ENCODE measurements around the gene SLC35D2. TPM values are rescaled to one million over a fixed set of nuclear protein-coding genes. Genes with fewer than 3 reads are reported as not detected.
"Not testable (repeated sequence)": the region's sequence is repeated elsewhere in the genome, so short reads cannot be mapped to it uniquely, and the experiment has no call there.

SLC35D2 gene
- total RNA-seq, 3 donors from 2014 or later = 53.5 to 112 (median 82.8) TPM

DNA sequence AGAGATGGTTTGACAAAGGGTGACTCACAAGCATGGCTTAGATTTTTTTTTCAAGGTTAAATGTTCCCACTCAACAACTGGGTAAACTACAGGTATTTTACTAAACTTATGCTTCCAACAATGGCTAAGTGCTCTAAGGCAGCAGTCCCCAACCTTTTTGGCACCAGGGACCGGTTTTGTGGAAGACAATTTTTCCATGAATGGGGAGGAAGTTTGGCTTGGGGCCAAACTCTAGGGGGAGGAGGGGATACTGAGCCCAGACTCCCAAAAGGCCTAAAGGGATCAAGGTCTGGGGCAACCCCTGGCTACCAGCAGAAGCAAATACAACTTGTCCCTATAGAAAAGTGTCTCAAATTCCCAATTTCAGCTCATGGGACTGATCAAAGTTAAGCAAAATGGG is 49.6 kb downstream of the SLC35D2 start:
- no peak overlapping the region for H3K4me3 ChIP-seq
- H3K36me3 ChIP-seq (ENCODE audit: low read depth) = no peaks in the 10 kb centered on the region
- TF ChIP-seq, protein P1, sequence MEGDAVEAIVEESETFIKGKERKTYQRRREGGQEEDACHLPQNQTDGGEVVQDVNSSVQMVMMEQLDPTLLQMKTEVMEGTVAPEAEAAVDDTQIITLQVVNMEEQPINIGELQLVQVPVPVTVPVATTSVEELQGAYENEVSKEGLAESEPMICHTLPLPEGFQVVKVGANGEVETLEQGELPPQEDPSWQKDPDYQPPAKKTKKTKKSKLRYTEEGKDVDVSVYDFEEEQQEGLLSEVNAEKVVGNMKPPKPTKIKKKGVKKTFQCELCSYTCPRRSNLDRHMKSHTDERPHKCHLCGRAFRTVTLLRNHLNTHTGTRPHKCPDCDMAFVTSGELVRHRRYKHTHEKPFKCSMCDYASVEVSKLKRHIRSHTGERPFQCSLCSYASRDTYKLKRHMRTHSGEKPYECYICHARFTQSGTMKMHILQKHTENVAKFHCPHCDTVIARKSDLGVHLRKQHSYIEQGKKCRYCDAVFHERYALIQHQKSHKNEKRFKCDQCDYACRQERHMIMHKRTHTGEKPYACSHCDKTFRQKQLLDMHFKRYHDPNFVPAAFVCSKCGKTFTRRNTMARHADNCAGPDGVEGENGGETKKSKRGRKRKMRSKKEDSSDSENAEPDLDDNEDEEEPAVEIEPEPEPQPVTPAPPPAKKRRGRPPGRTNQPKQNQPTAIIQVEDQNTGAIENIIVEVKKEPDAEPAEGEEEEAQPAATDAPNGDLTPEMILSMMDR (IDR thresholded peaks at IDR 0.05) = no peak
- ATAC-seq (no peak), DNase-seq (no peak)
- no peaks in the 10 kb centered on the region for H3K4me1 ChIP-seq (ENCODE audit: low read depth)
- no peaks in the 10 kb centered on the region for H3K9me3 ChIP-seq
- intact Hi-C loops (cut with DNase I, micrococcal nuclease) = no loop called here

DNA sequence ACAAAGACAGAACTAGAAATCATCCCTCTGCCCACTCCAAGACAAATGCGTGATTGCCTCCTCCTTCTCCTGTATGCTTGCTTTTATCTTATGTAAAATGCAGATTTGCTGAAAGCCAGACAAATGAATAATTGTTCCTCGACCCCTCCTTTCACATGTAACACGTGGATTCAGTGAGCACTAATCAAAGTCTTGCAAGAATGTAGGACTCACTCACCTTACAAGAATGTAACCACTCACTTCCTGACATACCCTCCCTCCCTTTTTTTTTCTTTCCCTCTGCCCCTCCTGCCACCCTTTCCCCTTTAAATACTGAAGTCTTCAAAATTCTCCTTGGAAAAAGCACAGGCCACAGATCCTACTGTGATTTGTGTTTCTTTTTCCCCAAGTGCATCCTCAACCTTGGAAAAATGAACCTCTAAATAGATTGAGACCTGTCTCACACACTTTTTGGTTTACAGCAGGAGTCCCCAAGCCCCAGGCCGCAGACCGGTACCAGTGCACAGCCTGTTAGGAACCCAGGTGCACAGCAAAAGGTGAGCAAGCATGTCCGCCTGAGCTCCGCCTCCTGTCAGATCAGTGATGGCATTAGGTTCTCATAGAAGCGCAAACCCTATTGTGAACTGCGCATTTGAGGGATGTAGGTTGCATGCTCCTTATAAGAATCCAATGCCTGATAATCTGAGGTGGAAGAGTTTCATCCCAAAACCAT is 52.1 kb downstream of the SLC35D2 start:
- ATAC-seq = no peak
- DNase-seq = no peak
- TF ChIP-seq, protein P1 (IDR thresholded peaks at IDR 0.05) = no peak
- Histone ChIP-seq H3K4me3 (no peak overlapping the region), H3K9me3 (no peaks in the 10 kb centered on the region), H3K4me1 (ENCODE audit: low read depth) (no peaks in the 10 kb centered on the region), H3K36me3 (ENCODE audit: low read depth) (no peaks in the 10 kb centered on the region)
- intact Hi-C loops (cut with DNase I, micrococcal nuclease) = no loop called here

DNA sequence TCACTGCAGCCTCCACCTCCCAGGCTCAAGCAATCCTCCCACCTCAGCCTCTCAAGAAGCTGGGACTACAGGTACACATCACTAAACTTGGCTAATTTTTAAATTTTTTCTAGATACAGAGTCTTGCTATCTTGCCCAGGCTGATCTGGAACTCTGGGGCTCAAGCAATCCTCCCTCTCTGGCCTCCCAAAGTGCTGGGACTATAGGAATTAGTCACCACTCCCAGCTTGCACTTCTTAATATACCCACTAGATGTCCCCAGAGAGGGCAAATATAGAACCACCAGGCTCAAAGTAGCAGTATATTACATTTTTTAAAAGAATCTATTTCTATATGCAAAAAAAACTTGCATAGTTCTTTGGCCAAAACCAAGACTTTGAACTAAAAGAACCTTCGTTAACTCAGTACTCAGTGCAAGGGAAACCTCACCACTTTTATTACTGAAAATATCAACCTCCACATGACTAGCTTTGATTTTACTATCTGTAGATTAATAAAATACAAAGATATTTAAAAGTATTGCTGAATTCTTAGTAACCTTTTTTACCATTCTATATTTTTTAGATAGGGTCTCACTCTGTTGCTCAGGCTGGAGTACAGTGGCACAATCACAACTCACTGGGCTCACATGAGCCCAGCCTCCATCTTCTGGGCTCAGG is 55.7 kb downstream of the SLC35D2 start:
- intact Hi-C loops (cut with DNase I, micrococcal nuclease) = no loop called here
- Histone ChIP-seq H3K4me1 (ENCODE audit: low read depth) (no peaks in the 10 kb centered on the region), H3K9me3 (no peaks in the 10 kb centered on the region), H3K4me3 (no peak overlapping the region), H3K36me3 (ENCODE audit: low read depth) (no peaks in the 10 kb centered on the region)
- TF ChIP-seq, protein P1 (IDR thresholded peaks at IDR 0.05) = peak; percentile 69
- peak; percentile 88 for ATAC-seq
- peak in 1 of 3 donors; percentile 84 for DNase-seq

DNA sequence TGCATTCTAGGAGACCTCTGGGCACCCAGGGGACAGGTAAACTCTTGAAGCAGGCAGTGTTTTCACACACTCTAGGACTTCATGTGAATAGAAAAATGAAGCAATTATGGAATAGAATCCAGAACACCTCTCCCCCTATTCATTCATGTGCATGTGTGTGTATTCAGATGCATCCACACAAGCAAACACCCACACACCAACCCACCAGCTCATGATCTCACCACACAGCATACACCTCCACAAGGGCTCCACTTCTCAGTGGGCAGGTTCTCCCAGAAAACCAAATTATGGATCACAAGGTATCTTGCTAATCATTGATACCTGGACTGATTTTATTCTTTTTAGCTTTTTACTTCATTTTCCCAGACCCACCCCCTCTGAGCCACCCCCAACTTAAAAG is 60.3 kb downstream of the SLC35D2 start:
- H3K4me1 ChIP-seq (ENCODE audit: low read depth) = no peaks in the 10 kb centered on the region
- H3K36me3 ChIP-seq (ENCODE audit: low read depth) = no peaks in the 10 kb centered on the region
- H3K4me3 ChIP-seq = no peak overlapping the region
- TF ChIP-seq, protein P1 (IDR thresholded peaks at IDR 0.05) = no peak
- intact Hi-C loops (cut with DNase I, micrococcal nuclease) = no loop called here
- no peaks in the 10 kb centered on the region for H3K9me3 ChIP-seq
- DNase-seq (no peak), ATAC-seq (no peak)

DNA sequence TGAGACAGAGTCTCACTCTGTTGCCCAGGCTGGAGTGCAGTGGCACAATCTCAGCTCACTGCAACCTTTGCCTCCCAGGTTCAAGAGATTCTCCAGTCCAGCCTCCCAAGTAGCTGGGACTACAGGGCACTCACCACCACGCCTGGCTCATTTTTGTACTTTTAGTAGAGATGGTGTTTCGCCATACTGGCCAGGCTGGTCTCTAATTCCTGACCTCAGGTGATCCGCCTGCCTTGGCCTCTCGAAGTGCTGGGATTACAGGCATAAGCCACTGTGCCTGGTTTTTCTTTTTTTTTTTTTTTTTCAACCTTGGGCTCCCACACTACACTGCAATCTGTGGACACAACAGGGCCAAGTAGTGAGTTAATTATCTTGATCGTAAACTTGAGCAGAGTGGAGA is 60.8 kb downstream of the SLC35D2 start:
- DNase-seq; intact Hi-C loops (cut with DNase I, micrococcal nuclease); H3K4me1 ChIP-seq (ENCODE audit: low read depth); ATAC-seq; H3K4me3 ChIP-seq; H3K9me3 ChIP-seq; H3K36me3 ChIP-seq (ENCODE audit: low read depth): not testable (repeated sequence)

DNA sequence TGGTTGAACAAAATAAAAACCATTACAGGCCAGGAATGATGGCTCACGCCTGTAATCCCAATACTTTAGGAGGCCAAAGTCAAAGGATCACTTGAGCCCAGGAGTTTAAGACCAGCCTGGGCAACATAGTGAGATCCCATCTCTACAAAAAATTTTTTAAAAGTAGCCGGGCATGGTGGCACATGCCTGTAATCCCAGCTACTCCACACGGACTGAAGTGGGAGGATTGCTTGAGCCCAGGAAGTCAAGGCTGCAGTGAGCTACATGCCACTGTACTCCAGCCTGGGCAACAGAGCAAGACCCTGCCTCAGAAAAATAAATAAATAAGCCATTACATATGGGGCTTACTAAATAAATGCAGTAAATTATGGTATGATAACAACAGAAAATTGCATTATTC is 61.3 kb downstream of the SLC35D2 start:
- H3K36me3 ChIP-seq (ENCODE audit: low read depth); DNase-seq; H3K4me3 ChIP-seq; intact Hi-C loops (cut with DNase I, micrococcal nuclease); ATAC-seq; H3K4me1 ChIP-seq (ENCODE audit: low read depth); H3K9me3 ChIP-seq: not testable (repeated sequence)

Data from mucosa of descending colon (tissue), 3 donors.